ENCODE measurements around the gene SPPL2B.

SPPL2B gene

GRCh38 chr19:2382530-2383222, 54.2 kb downstream of the SPPL2B start:
- Histone ChIP-seq H3K9ac (ENCODE audit: low read length) (no peak overlapping the region), H4K20me1 (ENCODE audit: low read depth, low read length) (no peaks in the 10 kb centered on the region), H3K4me2 (ENCODE audit: low read depth, low read length, poor library complexity, severe bottlenecking) (no peak overlapping the region), H2AFZ (ENCODE audit: low read depth, low read length, severe bottlenecking) (no peak overlapping the region), H3K27me3 (ENCODE audit: low read length) (no peaks in the 10 kb centered on the region), H3K4me3 (ENCODE audit: insufficient read depth, low read length, poor library complexity, severe bottlenecking) (no peak overlapping the region), H3K36me3 (ENCODE audit: low read length) (no peaks in the 10 kb centered on the region), H3K9me3 (ENCODE audit: insufficient read depth, low read length) (no peaks in the 10 kb centered on the region), H3F3A (ENCODE audit: insufficient read depth) (no peaks in the 10 kb centered on the region), H3K9me2 (replicated peaks; ENCODE audit: insufficient read depth, low read length) (no peaks in the 10 kb centered on the region), H3K27ac (ENCODE audit: low read depth, low read length) (no peak overlapping the region), H3K79me2 (ENCODE audit: insufficient read depth, low read length) (no peaks in the 10 kb centered on the region)
- no peak for TF ChIP-seq EZH2phosphoT487 (conservative IDR thresholded peaks at IDR 0.05; ENCODE audit: low read length)
- TF ChIP-seq CTCF (IDR thresholded peaks at IDR 0.05; ENCODE audit: insufficient read depth, low read length, poor library complexity, severe bottlenecking) = no peak

GRCh38 chr19:2385053-2385721, 56.7 kb downstream of the SPPL2B start:
- Histone ChIP-seq H3K27ac (ENCODE audit: low read depth, low read length) (no peak overlapping the region), H3K4me3 (ENCODE audit: insufficient read depth, low read length, poor library complexity, severe bottlenecking) (no peak overlapping the region), H3K9me3 (ENCODE audit: insufficient read depth, low read length) (no peaks in the 10 kb centered on the region), H3K79me2 (ENCODE audit: insufficient read depth, low read length) (no peaks in the 10 kb centered on the region), H3K9me2 (replicated peaks; ENCODE audit: insufficient read depth, low read length) (no peaks in the 10 kb centered on the region), H3K36me3 (ENCODE audit: low read length) (no peaks in the 10 kb centered on the region), H2AFZ (ENCODE audit: low read depth, low read length, severe bottlenecking) (no peak overlapping the region), H3K27me3 (ENCODE audit: low read length) (no peaks in the 10 kb centered on the region), H3F3A (ENCODE audit: insufficient read depth) (no peaks in the 10 kb centered on the region), H3K9ac (ENCODE audit: low read length) (no peak overlapping the region), H3K4me2 (ENCODE audit: low read depth, low read length, poor library complexity, severe bottlenecking) (no peak overlapping the region), H4K20me1 (ENCODE audit: low read depth, low read length) (no peaks in the 10 kb centered on the region)
- TF ChIP-seq EZH2phosphoT487 (conservative IDR thresholded peaks at IDR 0.05; ENCODE audit: low read length) = no peak
- no peak for TF ChIP-seq CTCF (IDR thresholded peaks at IDR 0.05; ENCODE audit: insufficient read depth, low read length, poor library complexity, severe bottlenecking)

DNA sequence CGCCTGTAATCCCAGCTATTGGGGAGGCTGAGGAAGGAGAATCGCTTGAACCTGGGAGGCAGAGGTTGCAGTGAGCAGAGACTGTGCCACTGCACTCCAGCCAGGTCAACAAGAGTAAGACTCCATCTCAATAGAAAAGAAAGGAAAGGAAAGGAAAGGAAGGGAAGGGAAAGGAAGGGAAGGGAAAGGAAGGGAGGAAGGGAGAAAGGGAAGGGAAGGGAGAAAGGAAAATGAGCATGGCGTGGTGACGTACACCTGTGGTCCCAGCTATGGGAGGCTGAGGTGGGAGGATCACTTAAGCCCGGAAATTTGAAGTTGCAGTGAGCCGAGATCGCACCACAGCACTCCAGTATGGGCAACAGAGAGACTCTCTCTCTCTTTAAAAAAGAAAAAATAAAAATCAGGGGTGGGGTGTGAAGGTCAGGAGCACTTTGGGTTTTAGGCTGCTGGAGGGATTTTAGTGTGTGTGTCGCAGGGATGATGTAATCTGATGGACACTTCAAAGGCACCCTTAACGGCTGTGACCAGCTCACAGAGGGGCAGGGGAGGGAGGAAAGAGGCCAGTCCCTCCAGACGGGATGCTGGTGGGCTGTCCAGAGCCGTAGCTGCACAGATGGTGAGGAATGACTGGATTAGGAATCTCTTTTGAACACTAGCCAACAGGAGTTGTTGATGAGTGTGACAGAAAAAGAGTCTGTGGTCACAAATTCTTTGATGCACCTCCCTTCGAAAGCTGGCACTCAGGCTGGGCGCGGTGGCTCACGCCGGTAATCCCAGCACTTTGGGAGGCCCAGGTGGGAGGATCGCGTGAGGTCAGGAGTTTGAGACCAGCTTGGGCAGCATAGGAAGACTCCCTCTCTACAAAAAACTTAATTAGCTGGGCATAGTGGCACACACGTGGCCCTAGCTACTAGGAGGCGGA, 59.1 kb downstream of the SPPL2B start:
- Histone ChIP-seq H3K27me3 (ENCODE audit: low read length) (no peaks in the 10 kb centered on the region), H3K9me3 (ENCODE audit: insufficient read depth, low read length) (no peaks in the 10 kb centered on the region), H2AFZ (ENCODE audit: low read depth, low read length, severe bottlenecking) (no peak overlapping the region), H3K4me3 (ENCODE audit: insufficient read depth, low read length, poor library complexity, severe bottlenecking) (no peak overlapping the region), H3K36me3 (ENCODE audit: low read length) (no peaks in the 10 kb centered on the region), H3K79me2 (ENCODE audit: insufficient read depth, low read length) (no peaks in the 10 kb centered on the region), H4K20me1 (ENCODE audit: low read depth, low read length) (no peaks in the 10 kb centered on the region), H3F3A (ENCODE audit: insufficient read depth) (peaks cover 5% of the 10 kb centered on the region; the same call in 1 of the 2 replicates), H3K27ac (ENCODE audit: low read depth, low read length) (no peak overlapping the region), H3K9me2 (replicated peaks; ENCODE audit: insufficient read depth, low read length) (no peaks in the 10 kb centered on the region), H3K9ac (ENCODE audit: low read length) (no peak overlapping the region), H3K4me2 (ENCODE audit: low read depth, low read length, poor library complexity, severe bottlenecking) (no peak overlapping the region)
- TF ChIP-seq CTCF (IDR thresholded peaks at IDR 0.05; ENCODE audit: insufficient read depth, low read length, poor library complexity, severe bottlenecking) = no peak
- TF ChIP-seq EZH2phosphoT487 (conservative IDR thresholded peaks at IDR 0.05; ENCODE audit: low read length) = no peak

Data from SU-DHL-6 (cell line).